CD4-positive, alpha-beta T cell treated with Interleukin-4 for 1 hour (primary cell): Measurements from ENCODE around the gene CRISP2.

Source experiments
- DNase-seq, 2 donors: peaks; one replicate each; pipeline ENCODE4 v3.0.0-alpha.2; 2020 to 2022

CRISP2 gene

DNA sequence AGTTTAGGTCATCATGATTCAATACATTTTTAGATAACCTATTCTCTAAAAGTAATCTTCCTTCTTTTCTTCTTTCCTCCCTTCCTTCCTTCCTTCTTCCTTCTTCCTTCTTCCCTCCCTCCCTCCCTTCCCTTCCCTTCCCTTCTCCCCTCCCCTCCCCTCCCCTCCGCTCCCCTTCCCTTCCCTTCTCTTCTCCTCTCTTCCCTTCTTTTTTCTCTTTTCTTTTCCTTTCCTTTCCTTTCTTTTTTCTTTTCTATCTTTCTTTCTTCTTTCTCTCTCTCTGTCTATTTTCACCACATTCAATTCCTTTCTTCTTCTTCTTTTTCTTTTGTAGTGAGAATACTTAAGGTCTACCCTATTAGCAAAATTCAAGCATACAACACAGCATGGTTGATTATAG, 59.4 kb downstream of the CRISP2 start:
- no peak for DNase-seq

DNA sequence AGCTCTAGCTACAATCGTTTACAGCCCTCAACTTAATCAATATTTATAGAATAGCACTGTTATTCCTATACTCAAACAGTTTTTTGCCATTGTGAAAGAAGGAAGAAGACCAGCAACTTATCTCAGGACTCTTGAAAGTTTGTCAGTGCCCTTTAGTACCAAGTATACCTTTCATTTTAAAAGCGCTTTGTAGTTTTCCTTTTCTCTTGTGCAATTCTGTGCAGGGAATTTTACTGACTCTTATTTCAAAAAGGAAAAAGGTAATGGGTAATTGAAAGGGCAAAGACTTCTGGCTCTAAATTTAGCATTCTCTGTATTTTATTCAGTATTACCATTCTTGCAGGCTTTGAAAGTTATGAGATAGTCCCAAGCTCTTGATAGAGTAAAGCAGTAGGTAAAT, 59.9 kb downstream of the CRISP2 start:
- DNase-seq, result no peak

DNA sequence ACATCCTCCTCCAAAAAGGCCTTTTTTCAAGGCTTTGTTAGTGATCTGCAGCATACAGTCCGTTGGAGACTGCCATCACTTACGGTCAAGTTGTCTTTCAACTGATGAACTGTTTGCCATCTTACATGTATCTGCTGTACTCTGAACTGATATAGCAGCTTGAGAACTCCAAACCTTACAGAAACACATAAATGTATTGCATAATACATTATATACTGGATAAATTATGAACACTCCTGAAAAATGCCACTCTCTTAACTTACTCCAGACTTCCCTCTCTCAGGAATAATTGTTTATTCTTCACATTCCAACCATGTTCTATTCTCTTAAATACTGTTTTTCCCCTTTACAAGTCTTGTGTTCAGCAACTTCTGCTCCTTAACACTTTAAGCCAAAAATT, 62.1 kb downstream of the CRISP2 start:
- DNase-seq, result no peak

DNA sequence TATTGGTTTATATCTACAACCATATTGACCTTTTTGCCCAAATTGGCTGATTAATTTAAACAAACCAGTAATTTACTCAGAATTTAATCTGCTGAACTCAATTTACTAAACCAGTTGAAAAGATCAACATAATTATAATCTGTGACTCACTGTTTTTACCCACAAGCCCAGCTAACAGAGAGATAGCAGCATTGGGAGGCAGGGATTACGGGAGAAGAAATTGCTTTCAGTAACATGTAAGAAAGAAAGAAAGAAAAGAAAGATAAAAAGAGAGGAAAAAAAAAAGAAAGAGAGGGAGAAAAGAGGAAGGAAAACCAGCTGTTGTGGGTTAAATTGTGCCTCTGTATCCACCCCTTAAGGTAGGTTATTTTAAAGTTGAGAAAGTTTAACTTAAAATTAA, 63.4 kb downstream of the CRISP2 start:
- no peak for DNase-seq

DNA sequence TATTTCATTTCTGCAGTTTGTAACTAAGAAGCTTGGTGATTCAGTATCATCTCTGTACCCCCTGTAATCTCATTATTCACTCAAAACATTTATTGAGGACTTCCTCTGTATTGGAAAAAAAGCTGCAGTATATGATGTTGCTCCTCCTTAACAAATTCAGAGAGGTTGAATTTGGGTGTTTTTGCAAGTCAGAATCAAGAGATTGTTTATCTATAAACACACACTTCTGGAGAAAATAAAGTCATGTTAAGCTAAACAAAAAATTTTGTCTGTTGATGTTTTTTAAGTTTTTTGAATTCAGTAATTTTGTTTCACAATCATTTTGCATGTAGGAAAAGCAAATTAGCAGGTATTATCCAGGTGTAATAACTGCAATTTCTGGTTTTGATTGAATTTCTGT, 65.3 kb downstream of the CRISP2 start:
- DNase-seq, result no peak

DNA sequence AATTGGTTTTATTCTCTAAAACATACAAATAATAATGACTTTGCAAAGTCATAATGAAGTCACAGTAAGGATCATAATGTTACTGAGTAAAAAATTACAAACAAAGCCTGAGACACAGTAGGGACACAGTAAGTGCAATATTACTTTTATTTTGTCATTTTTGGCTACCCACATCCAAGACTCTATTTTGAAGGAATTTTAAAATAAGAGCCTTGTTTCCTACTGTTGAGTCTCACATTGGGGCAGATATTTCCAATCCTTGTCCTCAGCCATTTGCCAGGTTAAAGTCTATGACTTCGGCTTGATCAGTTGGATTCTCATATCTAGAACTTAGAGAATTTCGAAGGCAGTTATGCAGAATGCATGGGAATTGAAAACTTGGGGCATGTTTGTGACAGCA, 65.9 kb downstream of the CRISP2 start:
- DNase-seq, result no peak

DNA sequence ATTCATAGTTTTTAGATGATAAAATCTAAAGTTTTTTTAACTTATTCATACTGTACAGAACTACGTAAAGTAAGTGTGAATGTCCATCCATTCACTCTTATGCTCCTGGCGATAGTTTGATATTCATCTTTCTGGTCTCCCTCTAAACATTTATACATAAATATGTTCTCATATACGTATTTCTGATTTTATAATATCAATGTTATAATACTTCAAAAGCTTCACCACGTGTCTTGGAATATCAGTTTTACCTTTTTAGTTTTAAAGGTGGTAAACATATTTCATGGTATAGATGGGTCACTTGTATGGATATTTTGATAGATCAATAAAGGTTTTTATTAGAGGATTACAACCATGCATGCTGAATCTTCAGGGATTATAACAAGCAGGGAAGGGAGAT, 66.4 kb downstream of the CRISP2 start:
- DNase-seq, result no peak

DNA sequence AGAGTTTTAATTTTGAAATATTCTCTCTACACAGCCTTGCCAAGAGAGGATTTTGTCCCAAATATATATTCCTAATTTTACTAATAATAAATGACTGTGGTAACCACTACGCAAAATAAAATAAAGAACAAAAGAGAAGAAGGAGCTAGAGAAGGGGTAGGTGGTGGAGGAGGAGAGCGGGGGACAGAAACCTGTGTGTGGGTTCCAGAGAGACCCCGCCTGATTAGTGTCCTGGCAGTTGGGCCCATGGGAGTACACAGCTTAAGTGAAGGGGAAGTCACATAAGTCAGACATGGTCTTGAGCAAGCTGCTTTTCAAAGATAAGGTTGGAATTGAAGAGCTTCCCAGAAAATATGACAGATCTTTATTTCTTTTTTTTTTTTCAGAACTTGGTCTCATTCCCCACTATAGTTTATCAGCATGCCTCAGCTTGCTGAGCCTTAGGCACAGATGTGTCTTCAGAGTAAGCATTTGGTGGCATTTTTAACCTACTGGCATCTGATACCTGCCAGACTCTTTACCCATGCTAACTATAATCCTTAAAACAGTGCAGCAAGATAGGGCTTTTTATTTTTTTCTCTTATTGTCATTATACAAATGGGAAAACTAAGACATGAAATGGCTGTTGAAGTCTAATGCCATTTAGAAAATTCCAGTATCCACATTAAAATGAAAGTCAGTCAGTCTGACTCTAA, 67.1 kb downstream of the CRISP2 start:
- DNase-seq, result no peak

DNA sequence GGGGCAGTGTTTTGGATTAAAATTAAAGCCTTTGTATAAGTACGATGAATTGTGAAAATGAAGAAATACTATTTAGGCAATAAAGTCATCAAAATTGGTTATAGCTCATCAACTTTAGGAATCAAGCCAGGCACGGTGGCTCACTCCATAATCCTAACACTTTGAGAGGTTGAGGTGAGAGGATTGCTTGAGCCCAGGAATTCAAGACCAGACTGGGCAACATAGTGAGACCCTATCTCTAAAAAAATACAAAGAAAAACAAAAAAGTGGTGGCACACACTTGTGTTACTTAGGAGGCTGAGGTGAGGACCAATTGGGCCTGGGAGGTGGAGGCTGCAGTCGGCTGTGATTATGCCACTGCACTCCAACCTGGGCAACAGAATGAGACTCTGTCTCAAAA, 68.2 kb downstream of the CRISP2 start:
- no peak for DNase-seq
